NT2/D1 (cell line): ENCODE data around the gene ZNF814.
"Not testable (repeated sequence)": the region's sequence is repeated elsewhere in the genome, so short reads cannot be mapped to it uniquely, and the experiment has no call there.

Experiments
- DNase-seq: peaks from one replicate; pipeline ENCODE4 v3.0.0-alpha.2; 2011; ENCODE audit warnings: low read depth, low spot score
- H3K27me3 ChIP-seq: 2 replicates; pipeline ENCODE4 v1.6.0; 2011; ENCODE audit warnings: mild to moderate bottlenecking; ENCODE audit not compliant: insufficient read length, insufficient read depth
- H3K36me3 ChIP-seq: 2 replicates; pipeline ENCODE4 v1.6.1; 2011; ENCODE audit warnings: mild to moderate bottlenecking, low read length, mixed read lengths; ENCODE audit not compliant: insufficient read depth, insufficient read length
- H3K4me1 ChIP-seq: 2 replicates; pipeline ENCODE4 v1.5.1; 2011; ENCODE audit not compliant: insufficient read depth, insufficient read length
- H3K4me3 ChIP-seq: 2 replicates; pipeline ENCODE4 v1.5.1; 2011; ENCODE audit warnings: low read depth; ENCODE audit not compliant: insufficient read length
- H3K9ac ChIP-seq: 2 replicates; pipeline ENCODE4 v1.6.0; 2011; ENCODE audit warnings: low read depth; ENCODE audit not compliant: insufficient read length
- H3K9me3 ChIP-seq: 2 replicates; pipeline ENCODE4 v1.5.1; 2011; ENCODE audit warnings: mild to moderate bottlenecking, low read length; ENCODE audit not compliant: insufficient read depth
- SUZ12 ChIP-seq: IDR thresholded peaks from 2 replicates; pipeline ENCODE4 v1.6.1; 2011; ENCODE audit not compliant: insufficient read length, insufficient read depth; ENCODE audit errors: extremely low read depth
- YY1 ChIP-seq: IDR thresholded peaks from 2 replicates; pipeline ENCODE4 v1.6.1; 2011; ENCODE audit not compliant: insufficient read length, insufficient read depth
- ZNF274 ChIP-seq: IDR thresholded peaks from 2 replicates; pipeline ENCODE4 v1.6.1; 2011; ENCODE audit warnings: mild to moderate bottlenecking, low read depth, low read length

ZNF814 gene

GRCh38 chr19:57813919-57814504 is 74.8 kb downstream of the ZNF814 start:
- peak overlapping the region; percentile 92 for H3K4me3 ChIP-seq
- DNase-seq: no peak
- H3K27me3 ChIP-seq: no peaks in the 10 kb centered on the region
- TF ChIP-seq ZNF274 (no peak), SUZ12 (no peak), YY1 (no peak)
- peaks cover 27% of the 10 kb centered on the region for H3K36me3 ChIP-seq
- H3K9me3 ChIP-seq: no peaks in the 10 kb centered on the region
- H3K4me1 ChIP-seq: peaks cover 2% of the 10 kb centered on the region
- H3K9ac ChIP-seq: peak overlapping the region; percentile 98

DNA sequence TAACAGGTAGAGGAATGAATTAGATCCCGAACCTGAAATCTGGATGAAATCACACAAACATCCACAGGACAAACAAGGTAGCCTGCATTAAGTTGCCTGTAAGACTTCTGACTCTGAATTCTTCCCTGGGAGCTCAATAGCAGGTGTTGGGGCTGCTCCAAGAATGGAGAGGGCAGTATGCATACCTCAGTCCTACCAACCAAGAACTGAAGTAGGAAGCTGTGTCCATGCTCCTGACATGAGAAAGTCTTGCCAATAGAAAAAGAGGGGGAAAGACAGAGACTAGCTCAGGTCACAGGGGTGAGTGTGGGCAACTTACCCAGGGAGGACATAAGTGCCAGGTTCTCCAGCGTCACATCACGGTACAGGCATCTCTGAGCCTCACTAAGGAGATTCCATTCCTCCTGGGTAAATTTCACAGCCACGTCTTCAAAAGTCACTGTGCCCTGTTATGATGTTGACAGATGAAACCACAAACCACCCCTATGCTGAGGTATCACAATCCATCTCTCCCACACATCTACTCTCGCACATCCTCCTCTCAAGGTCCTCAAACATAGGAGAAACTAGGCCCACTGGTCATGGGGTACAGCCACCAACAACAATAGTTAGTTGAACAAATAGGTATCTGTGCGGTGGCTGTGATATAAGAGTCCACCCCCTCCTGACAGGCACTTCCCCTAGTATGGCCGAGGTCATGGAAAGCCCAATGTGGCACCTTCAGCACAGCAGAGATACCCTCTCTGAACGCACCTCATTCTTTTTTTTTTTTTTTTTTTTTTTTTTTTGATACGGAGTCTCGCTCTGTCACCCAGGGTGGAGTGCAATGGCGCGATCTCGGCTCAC is 75.6 kb downstream of the ZNF814 start:
- not testable (repeated sequence) for H3K9me3 ChIP-seq, H3K27me3 ChIP-seq, H3K4me1 ChIP-seq, DNase-seq, H3K4me3 ChIP-seq
- Histone ChIP-seq H3K36me3 (peaks cover 33% of the 10 kb centered on the region), H3K9ac (peak overlapping the region; percentile 50)

DNA sequence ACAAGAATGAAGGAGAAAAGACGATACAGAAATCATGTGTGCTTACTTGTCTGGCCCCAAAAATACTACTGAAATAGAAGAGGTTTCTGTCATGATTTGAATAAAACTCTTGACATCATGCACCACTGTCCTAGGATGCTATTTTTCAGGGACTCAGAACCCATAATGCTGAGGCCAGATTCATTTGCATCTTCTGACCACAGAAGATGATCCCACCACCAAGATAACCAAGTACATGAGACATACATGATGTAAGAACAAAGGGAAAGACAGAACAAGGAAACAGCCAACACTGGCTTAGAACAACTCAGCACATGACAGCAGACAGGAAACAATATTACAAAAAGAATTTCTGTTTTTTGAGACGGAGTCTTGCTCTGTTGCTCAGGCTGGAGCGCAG is 76.6 kb downstream of the ZNF814 start:
- Histone ChIP-seq H3K9me3 (no peaks in the 10 kb centered on the region), H3K9ac (no peak overlapping the region), H3K36me3 (peaks cover 43% of the 10 kb centered on the region), H3K4me1 (peaks cover 2% of the 10 kb centered on the region), H3K27me3 (no peaks in the 10 kb centered on the region), H3K4me3 (no peak overlapping the region)
- TF ChIP-seq ZNF274: no peak
- no peak for DNase-seq

- H3K9ac ChIP-seq, H3K4me3 ChIP-seq, DNase-seq, H3K27me3 ChIP-seq, H3K4me1 ChIP-seq, H3K9me3 ChIP-seq: not testable (repeated sequence)
- H3K36me3 ChIP-seq: peaks cover 43% of the 10 kb centered on the region
Observed at GRCh38 chr19:57810410-57811295, 78.2 kb downstream of the ZNF814 start.

- TF ChIP-seq SUZ12 (no peak), ZNF274 (no peak), YY1 (no peak)
- no peaks in the 10 kb centered on the region for H3K4me1 ChIP-seq
- DNase-seq: no peak
- H3K27me3 ChIP-seq: no peaks in the 10 kb centered on the region
- H3K9ac ChIP-seq: no peak overlapping the region
- H3K4me3 ChIP-seq: no peak overlapping the region
- H3K9me3 ChIP-seq: no peaks in the 10 kb centered on the region
- H3K36me3 ChIP-seq: peaks cover 38% of the 10 kb centered on the region
Observed at GRCh38 chr19:57807541-57807940, 81.3 kb downstream of the ZNF814 start.

DNA sequence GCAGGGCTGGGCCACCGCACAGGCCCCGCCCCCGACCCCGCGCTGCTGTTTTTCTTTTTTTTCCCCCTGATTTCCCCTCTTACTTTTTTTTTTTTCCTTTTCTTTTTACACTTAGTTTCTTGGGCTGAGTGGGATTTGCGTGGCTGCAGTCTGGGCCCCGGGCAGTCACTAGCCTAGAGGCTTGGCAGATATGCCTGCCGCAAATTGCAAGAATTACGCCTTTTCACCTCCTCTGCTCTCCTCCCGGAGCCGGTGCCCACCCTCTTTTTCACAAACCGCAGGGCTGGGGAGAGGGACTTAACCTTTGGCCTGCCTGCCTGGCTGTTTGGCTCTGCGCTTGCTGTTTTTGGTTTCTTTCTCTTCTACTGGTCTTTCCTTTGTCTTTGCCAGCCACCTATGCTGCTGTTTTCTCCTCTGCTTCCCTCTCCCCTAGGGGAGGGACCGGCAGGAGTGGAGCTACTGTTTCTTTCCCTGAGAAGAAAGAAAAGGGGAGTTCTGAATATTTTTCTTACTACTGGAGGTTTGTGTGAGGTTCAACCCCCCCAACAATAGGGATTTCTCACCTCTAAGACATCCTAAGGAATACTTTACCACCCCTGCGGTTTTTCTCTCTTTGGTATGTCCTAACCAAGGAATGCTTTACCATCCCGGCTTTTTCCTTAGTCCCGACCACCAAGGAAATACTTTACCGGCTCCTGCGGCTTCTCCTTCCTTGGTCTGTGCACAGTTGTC is 85.1 kb downstream of the ZNF814 start:
- peak; percentile 73 for DNase-seq
- peak overlapping the region; percentile 30 for H3K4me3 ChIP-seq
- H3K9ac ChIP-seq: peak overlapping the region; percentile 82
- TF ChIP-seq YY1: no peak
- TF ChIP-seq ZNF274: no peak
- no peaks in the 10 kb centered on the region for H3K4me1 ChIP-seq
- no peaks in the 10 kb centered on the region for H3K27me3 ChIP-seq
- H3K36me3 ChIP-seq: peaks cover 14% of the 10 kb centered on the region
- H3K9me3 ChIP-seq: no peaks in the 10 kb centered on the region

GRCh38 chr19:57803265-57803593 is 85.6 kb downstream of the ZNF814 start:
- Histone ChIP-seq H3K4me3 (peak overlapping the region; percentile 26), H3K27me3 (no peaks in the 10 kb centered on the region), H3K36me3 (peaks cover 10% of the 10 kb centered on the region), H3K4me1 (no peaks in the 10 kb centered on the region), H3K9ac (peak overlapping the region; percentile 82), H3K9me3 (no peaks in the 10 kb centered on the region)
- TF ChIP-seq YY1 (no peak), SUZ12 (no peak), ZNF274 (no peak)
- DNase-seq: no peak
